Natural killer cell (primary cell): ENCODE results near the gene GPR137B. TPM values are rescaled to one million over a fixed set of nuclear protein-coding genes. Genes with fewer than 3 reads are reported as not detected.

Source experiments
- ATAC-seq, 3 donors: fragments of 150-1000 bp in 2 of 3; fragments of 200-7000 bp in 1 of 3; cut with Tn5 transposase; 1 replicate in 1 of 3; 2 replicates in 2 of 3; pipeline ENCODE4 v1.10.0; 2021; ENCODE audit warnings: mild to moderate bottlenecking in 2 of 3, moderate library complexity in 2 of 3
- DNase-seq, 2 donors: peaks; one replicate each; pipeline versions ENCODE4 v3.0.0 to v3.0.0-alpha.2; 2013 to 2021; ENCODE audit warnings: mixed read lengths in 1 of 2
- H3K27ac ChIP-seq: one replicate; pipeline ENCODE4 v1.5.1; 2013; ENCODE audit warnings: mild to moderate bottlenecking, low read length
- H3K27me3 ChIP-seq: one replicate; pipeline ENCODE4 v1.6.1; 2013; ENCODE audit warnings: low read length; ENCODE audit not compliant: control insufficient read depth, insufficient read depth
- H3K36me3 ChIP-seq: one replicate; pipeline ENCODE4 v1.6.1; 2013; ENCODE audit warnings: low read length; ENCODE audit not compliant: control insufficient read depth, insufficient read depth
- H3K4me1 ChIP-seq: one replicate; pipeline ENCODE4 v1.6.1; 2013; ENCODE audit warnings: low read length; ENCODE audit not compliant: control insufficient read depth, insufficient read depth
- H3K4me3 ChIP-seq: one replicate; pipeline ENCODE4 v1.5.1; 2013; ENCODE audit warnings: low read length
- H3K9me3 ChIP-seq: one replicate; pipeline ENCODE4 v1.6.1; 2013; ENCODE audit warnings: low read length; ENCODE audit not compliant: control insufficient read depth, insufficient read depth
- H3K27ac Mint-ChIP-seq, 2 donors: one replicate each; pipeline ENCODE4 v1.8.0; 2022; ENCODE audit warnings: mild to moderate bottlenecking in 2 of 2, mixed read lengths in 2 of 2, moderate library complexity in 1 of 2
- H3K27me3 Mint-ChIP-seq, 2 donors: one replicate each; pipeline ENCODE4 v1.8.0; 2022; ENCODE audit warnings: low read depth in 2 of 2, mixed read lengths in 2 of 2
- H3K36me3 Mint-ChIP-seq: one replicate; pipeline ENCODE4 v1.8.0; 2022; ENCODE audit warnings: mixed read lengths
- H3K4me1 Mint-ChIP-seq, 2 donors: one replicate each; pipeline ENCODE4 v1.8.0; 2022; ENCODE audit warnings: mixed read lengths in 2 of 2
- H3K4me3 Mint-ChIP-seq: one replicate; pipeline ENCODE4 v1.8.0; 2022; ENCODE audit warnings: mild to moderate bottlenecking, moderate library complexity, mixed read lengths
- H3K9me3 Mint-ChIP-seq, 2 donors: one replicate each; pipeline ENCODE4 v1.8.0; 2022; ENCODE audit warnings: mixed read lengths in 2 of 2
- CTCF ChIP-seq: fragments of 200-600 bp; IDR thresholded peaks from one replicate; pipeline ENCODE4 v1.8.0; 2022; ENCODE audit warnings: antibody characterized with exemption
- WGBS: methylation state at CpG from one replicate; pipeline ENCODE4 v1.1.7; 2013; ENCODE audit warnings: missing lambda C conversion rate; ENCODE audit not compliant: insufficient coverage; 5-methylcytosine and 5-hydroxymethylcytosine counted together
- intact Hi-C: fragments of 100-400 bp; cut with micrococcal nuclease; formaldehyde crosslinking; loops from one replicate; pipeline ENCODE4 v1.14.2; 2022
- total RNA-seq, 4 donors: library from RNA; stranded (reverse); fragments of 120-200 nt in 1 of 4; gene quantifications; one replicate each; pipeline versions ENCODE4 v1.2.3 to v1.2.4, GENCODE V29; 2013 to 2022

The GPR137B gene
- total RNA-seq, 3 donors from 2014 or later (not counting 1 experiment from before 2014, with no cell fraction given): 13.3 to 13.8 (median 13.5) TPM

GRCh38 chr1:236151739-236152424 is 9.5 kb downstream of the GPR137B start:
- no peak for DNase-seq
- no peak for ATAC-seq
- Mint-ChIP-seq H3K27me3 (no peaks in the 10 kb centered on the region), H3K9me3 (no peaks in the 10 kb centered on the region), H3K36me3 (no peaks in the 10 kb centered on the region), H3K4me3 (no peak overlapping the region), H3K4me1 (peaks cover 29 to 57% of the 10 kb centered on the region in 2 donors), H3K27ac (no peak overlapping the region)
- H3K9me3 ChIP-seq: no peaks in the 10 kb centered on the region
- no peak overlapping the region for H3K4me3 ChIP-seq
- intact Hi-C loops: no loop called here
- 85% methylated on average over 12 of the region's 12 CpGs for whole genome bisulfite sequencing
- H3K27ac ChIP-seq: no peak overlapping the region
- H3K36me3 ChIP-seq: no peaks in the 10 kb centered on the region
- TF ChIP-seq CTCF: no peak
- H3K4me1 ChIP-seq: peaks cover 10% of the 10 kb centered on the region
- H3K27me3 ChIP-seq: no peaks in the 10 kb centered on the region

- no peak for TF ChIP-seq CTCF
- Mint-ChIP-seq H3K4me3 (no peak overlapping the region), H3K36me3 (no peaks in the 10 kb centered on the region), H3K27ac (no peak overlapping the region), H3K9me3 (no peaks in the 10 kb centered on the region), H3K27me3 (no peaks in the 10 kb centered on the region), H3K4me1 (peaks cover 28 to 48% of the 10 kb centered on the region in 2 donors)
- Histone ChIP-seq H3K4me1 (peaks cover 16% of the 10 kb centered on the region), H3K4me3 (no peak overlapping the region), H3K9me3 (no peaks in the 10 kb centered on the region), H3K27ac (no peak overlapping the region), H3K27me3 (no peaks in the 10 kb centered on the region), H3K36me3 (no peaks in the 10 kb centered on the region)
- DNase-seq (no peak), ATAC-seq (no peak)
- intact Hi-C loops: no loop called here
- 96% methylated on average over 13 of the region's 13 CpGs for WGBS
Measured at GRCh38 chr1:236154126-236154525, 11.8 kb downstream of the GPR137B start.

- intact Hi-C loops: no loop called here
- 96% methylated on average over 24 of the region's 24 CpGs for WGBS
Measured at GRCh38 chr1:236154671-236155398, 12.5 kb downstream of the GPR137B start.

More at GRCh38 chr1:236154671-236155398, 12.5 kb downstream of the GPR137B start:
- H3K4me3 Mint-ChIP-seq: no peak overlapping the region
- Histone ChIP-seq H3K9me3 (no peaks in the 10 kb centered on the region), H3K4me1 (peaks cover 20% of the 10 kb centered on the region), H3K4me3 (no peak overlapping the region), H3K27ac (no peak overlapping the region), H3K36me3 (no peaks in the 10 kb centered on the region), H3K27me3 (no peaks in the 10 kb centered on the region)
- no peaks in the 10 kb centered on the region for H3K9me3 Mint-ChIP-seq
- H3K4me1 Mint-ChIP-seq: peaks cover 21 to 47% of the 10 kb centered on the region in 2 donors
- H3K27ac Mint-ChIP-seq: peak overlapping the region in 1 of 2 donors; percentile 66
- H3K27me3 Mint-ChIP-seq: no peaks in the 10 kb centered on the region
- H3K36me3 Mint-ChIP-seq: no peaks in the 10 kb centered on the region
- ATAC-seq (no peak), DNase-seq (no peak)
- no peak for TF ChIP-seq CTCF
